Measurements from ENCODE around the gene S100A6.
A peak's percentile ranks its signal among the peaks of the same experiment; 100 is the strongest.
"Not testable (repeated sequence)": the region's sequence is repeated elsewhere in the genome, so short reads cannot be mapped to it uniquely, and the experiment has no call there.

The S100A6 gene

DNA sequence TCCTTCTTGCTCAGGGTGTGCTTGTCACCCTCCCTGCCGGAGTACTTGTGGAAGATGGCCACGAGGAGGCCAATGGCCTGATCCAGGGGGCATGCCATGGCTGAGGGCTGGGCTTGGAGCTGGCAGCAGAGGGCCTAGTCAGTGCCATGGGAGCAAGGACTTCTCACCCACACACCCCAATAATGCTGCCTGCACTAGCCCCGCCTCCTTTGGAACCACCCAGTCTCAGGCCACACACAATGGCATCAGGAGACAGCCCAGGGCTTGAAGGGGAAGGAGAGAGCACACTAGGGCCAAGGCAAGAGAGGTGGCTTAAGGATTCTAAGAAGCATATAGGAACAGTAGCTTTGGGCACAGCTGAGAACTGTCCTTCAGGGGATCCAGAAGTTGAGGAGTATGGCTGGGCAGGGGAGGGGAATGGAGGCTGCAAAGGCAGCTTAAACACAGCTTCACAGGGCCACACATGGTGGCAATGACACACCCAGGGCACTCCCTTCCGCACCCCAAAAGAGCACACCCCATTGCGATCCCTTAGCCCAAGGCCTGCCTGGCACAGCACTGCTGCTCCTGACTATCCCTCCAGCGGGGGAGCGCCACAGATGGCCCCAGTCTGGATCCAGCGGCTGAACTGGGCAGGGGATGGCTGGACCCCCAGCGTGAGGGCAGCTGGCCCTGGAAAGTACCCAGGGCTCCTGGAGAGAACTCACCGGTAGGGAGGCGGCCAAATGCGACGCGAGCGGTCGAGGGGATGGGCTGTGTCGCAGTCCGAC, at the start of gene S100A6:
Gene S100A6, minus strand, starts transcription at position 750 of the 770 bp plus-strand sequence. Its CDS starts 652 bp downstream, at position 98.
- TF ChIP-seq, protein P1, sequence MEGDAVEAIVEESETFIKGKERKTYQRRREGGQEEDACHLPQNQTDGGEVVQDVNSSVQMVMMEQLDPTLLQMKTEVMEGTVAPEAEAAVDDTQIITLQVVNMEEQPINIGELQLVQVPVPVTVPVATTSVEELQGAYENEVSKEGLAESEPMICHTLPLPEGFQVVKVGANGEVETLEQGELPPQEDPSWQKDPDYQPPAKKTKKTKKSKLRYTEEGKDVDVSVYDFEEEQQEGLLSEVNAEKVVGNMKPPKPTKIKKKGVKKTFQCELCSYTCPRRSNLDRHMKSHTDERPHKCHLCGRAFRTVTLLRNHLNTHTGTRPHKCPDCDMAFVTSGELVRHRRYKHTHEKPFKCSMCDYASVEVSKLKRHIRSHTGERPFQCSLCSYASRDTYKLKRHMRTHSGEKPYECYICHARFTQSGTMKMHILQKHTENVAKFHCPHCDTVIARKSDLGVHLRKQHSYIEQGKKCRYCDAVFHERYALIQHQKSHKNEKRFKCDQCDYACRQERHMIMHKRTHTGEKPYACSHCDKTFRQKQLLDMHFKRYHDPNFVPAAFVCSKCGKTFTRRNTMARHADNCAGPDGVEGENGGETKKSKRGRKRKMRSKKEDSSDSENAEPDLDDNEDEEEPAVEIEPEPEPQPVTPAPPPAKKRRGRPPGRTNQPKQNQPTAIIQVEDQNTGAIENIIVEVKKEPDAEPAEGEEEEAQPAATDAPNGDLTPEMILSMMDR (conservative IDR thresholded peaks at IDR 0.05) = no peak
- H3K27ac ChIP-seq = peak within 1 kb of the TSS; percentile 59; the same call in 1 of the 2 replicates

DNA sequence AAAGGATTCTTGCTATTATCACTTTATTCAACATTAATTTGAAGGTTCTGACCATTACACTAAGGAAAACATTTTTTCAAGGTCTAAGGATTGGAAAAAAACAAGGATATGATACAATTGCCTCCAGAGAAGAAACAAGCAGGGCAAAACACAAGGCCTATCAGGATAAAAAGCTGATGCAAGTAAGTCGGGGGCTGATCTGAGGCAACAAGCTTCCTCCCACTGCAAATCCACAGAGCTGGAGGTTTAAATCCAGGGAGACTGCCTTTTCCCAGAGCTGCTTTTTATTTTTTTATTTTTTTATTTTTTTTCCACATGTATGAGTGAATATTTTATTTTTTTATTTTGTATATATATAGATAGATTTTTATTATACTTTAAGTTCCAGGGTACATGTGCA, 49.2 kb upstream of the S100A6 start:
- no peak overlapping the region for H3K27ac ChIP-seq
- TF ChIP-seq, protein P1 (conservative IDR thresholded peaks at IDR 0.05) = no peak

DNA sequence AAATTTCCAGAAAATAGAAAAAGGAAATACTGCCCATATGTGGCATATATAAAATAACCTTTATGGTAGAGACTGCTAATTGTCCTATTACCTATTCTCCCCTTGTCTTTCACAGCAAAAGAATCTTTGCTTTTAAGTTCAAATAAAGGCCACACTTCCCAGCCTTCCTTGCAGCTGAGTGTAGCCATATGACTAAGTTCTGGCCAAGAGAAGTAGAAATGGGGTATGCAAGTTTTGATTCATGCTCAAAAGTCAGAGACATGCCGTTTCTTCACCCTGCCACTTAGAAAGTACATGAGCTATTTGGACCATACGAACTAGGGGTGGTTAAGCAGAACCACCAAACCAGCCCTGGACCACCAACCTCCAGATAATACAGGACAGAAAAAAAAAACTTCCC, 48.2 kb upstream of the S100A6 start:
- H3K27ac ChIP-seq = no peak overlapping the region
- TF ChIP-seq, protein P1 (conservative IDR thresholded peaks at IDR 0.05) = no peak

DNA sequence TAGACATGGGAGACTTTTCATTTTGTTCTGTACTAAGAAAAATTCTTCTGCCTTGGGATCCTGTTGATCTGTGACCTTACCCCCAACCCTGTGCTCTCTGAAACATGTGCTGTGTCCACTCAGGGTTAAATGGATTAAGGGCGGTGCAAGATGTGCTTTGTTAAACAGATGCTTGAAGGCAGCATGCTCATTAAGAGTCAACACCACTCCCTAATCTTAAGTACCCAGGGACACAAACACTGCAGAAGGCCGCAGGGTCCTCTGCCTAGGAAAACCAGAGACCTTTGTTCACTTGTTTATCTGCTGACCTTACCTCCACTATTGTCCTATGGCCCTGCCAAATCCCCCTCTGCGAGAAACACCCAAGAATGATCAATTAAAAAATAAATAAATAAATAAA, 47.7 kb upstream of the S100A6 start:
- not testable (repeated sequence) for H3K27ac ChIP-seq

DNA sequence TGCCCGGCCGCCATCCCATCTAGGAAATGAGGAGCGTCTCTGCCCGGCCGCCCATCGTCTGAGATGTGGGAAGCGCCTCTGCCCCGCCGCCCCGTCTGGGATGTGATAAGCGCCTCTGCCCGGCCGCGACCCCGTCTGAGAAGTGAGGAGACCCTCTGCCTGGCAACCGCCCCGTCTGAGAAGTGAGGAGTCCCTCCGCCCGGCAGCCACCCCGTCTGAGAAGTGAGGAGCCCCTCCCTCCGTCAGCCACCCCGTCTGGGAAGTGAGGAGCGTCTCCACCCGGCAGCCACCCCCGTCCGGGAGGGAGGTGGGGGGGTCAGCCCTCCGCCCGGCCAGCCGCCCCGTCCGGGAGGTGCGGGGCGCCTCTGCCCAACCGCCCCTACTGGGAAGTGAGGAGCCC, 47.0 kb upstream of the S100A6 start:
- H3K27ac ChIP-seq = not testable (repeated sequence)

DNA sequence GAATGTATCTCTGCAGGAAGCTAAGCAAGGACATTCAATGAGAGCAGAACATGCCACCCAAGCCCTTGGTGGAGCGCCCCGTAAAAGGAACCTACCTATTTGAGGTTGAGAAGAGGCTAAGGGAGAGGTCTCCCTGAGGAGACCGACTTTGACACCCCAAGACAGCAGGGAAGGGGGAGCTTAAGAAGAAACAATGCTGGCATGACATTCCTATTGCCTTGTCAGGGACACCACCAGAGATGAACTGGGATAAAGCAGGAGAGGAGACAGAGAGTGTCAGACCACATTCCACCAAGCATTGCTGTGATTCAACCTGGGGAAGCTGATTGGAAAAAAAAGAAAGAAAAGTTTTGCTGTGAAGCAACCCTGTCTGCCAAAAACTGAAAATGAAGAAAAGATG, 43.1 kb upstream of the S100A6 start:
- H3K27ac ChIP-seq = no peak overlapping the region
- TF ChIP-seq, protein P1 (conservative IDR thresholded peaks at IDR 0.05) = no peak

DNA sequence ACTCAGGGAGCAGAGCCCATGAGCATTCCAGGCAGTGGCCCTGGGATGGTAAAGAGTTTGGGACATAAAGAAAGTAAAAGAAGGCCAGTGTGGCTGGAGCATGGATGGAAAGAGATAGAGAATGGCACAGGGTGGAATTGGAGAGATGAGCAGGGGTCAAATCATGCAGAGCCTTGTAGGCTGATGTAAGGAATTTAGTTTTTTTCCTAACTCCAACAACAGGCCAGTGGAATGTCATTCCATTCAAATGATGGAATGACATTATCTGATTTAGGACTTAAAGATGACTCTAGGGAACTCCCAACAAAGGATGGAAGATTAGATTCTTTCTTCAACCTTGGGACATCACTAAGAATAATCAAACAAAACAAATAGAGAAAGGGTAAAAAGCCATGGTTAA, 42.7 kb upstream of the S100A6 start:
- TF ChIP-seq, protein P1 (conservative IDR thresholded peaks at IDR 0.05) = no peak

DNA sequence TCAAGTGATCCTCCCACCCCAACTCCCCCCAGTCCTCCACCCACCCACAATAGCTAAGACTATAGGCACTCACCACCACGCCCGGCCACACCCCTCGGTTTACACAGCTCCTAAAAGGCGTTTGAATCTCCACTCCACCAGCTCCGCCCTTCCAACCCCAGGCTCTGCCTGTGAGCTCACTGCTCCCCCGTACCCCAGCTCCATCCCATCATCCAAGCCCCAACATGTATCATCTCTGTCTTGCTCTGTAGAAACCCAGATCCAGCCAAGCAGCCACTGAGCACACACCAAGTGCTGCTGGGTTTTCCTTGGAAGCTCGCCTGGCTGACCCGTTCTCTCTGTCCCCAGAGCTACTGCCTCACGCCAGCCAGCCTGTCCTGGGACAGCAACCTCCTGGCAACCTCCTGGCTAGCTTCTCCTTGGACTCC, 41.8 kb upstream of the S100A6 start:
- TF ChIP-seq, protein P1 (conservative IDR thresholded peaks at IDR 0.05) = no peak
- H3K27ac ChIP-seq = no peak overlapping the region

More for the DNA sequence above, 42.7 kb upstream of the S100A6 start:
- H3K27ac ChIP-seq = no peak overlapping the region
